Cortex of kidney (tissue), 1 donor: ENCODE measurements around the gene ST6GALNAC4.
"Not testable (repeated sequence)": the region's sequence is repeated elsewhere in the genome, so short reads cannot be mapped to it uniquely, and the experiment has no call there.

ENCODE experiments used
- DNase-seq: peaks from one replicate; lab custom pipeline; 2025; lab: John Stamatoyannopoulos, UW

ST6GALNAC4 gene

GRCh38 chr9:127870153-127870491, 46.7 kb downstream of the ST6GALNAC4 start:
- not testable (repeated sequence) for DNase-seq

DNA sequence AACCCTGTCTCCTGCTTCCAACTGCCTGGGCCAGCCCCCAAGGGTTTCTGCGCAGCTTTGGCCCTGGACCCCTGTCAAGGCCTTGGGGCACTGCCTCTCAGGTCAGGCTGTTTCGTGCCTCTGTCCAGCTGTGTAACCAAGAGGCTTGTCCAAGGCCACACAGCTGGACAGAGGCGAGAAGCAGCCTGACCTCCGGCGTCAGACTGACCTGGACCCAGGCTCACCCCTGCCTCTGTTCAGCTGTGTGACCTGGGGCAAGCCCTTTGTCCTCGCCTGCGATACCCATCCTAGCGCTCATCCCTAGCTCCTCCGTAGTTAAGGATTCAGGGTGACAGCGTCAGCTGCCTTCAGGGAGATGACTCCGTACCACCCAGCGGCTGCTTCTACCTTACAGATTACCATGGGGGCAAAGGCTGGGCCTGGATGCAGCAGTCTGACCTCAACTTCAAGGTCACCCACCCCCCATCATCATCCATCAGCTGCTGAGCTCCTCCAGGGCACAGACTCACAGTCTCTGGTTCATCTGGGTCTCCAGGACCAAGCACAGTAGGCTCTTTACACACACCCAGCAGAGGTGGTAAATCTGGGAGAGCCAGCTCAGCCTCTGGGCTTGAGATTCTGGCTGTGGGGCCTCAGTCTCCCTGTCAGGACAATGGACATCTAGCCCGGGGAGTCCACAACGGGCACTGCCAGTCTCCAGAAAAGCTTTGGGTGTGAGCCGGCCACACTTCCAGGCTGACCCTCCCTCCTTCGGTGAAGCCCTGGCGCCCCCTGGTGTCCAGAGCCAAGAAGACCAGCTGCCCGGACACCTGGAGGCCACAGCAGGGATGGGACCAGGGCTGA, 47.3 kb downstream of the ST6GALNAC4 start:
- DNase-seq: no peak

- DNase-seq: no peak
Observed at GRCh38 chr9:127868278-127868902, 48.5 kb downstream of the ST6GALNAC4 start.

DNA sequence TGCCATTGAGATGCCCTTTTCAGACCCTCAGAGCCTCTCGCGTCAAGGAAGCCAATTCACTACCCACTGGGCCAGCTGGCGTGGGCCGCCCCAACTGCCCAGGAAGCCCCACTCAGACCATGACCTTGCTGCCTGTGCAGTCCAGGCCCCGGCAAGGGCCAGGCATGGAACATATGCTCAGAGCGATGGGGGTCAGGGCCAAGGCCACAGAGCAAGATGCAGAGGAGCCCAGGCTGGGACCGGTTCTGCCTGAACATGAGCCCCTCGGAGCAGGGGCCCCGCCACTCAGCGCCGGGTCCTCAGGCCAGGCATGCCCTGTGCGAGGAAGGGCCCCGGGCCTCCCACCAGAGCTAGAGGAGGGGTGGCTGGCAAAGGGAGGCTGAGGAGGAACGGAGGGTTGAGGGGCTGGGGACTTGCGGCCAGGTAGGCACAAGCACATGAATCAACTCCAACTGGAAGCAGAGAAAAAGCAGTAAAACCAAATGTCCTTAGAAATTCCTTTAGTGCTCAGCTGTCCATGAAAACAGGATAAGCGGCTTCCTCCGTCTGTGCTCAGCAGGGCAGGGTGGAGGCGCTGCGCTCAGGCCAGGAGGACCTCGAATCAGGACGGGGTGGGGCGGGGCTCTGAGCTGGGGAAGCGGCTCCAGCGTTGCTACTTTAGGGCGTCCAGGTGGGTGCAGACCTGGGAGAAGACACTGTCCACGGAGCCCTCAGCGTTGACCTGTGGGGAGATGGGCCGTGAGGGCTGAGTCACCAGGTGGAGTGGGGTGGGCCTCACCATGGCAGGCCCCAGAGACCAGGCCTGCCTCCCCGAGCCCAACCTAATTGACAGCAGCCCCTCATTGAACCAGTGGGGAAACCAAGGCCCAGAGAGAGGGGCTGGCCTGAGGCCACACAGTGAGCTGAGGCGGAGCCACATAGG, 49.2 kb downstream of the ST6GALNAC4 start:
- no peak for DNase-seq

- DNase-seq: no peak
Observed at GRCh38 chr9:127866535-127866934, 50.3 kb downstream of the ST6GALNAC4 start.

- DNase-seq: no peak
Observed at GRCh38 chr9:127865645-127866464, 51.0 kb downstream of the ST6GALNAC4 start.

GRCh38 chr9:127863191-127863621, 53.6 kb downstream of the ST6GALNAC4 start:
- no peak for DNase-seq

GRCh38 chr9:127862075-127863011, 54.5 kb downstream of the ST6GALNAC4 start:
- DNase-seq: no peak

- DNase-seq: no peak
Observed at GRCh38 chr9:127860779-127861178, 56.1 kb downstream of the ST6GALNAC4 start.

- DNase-seq: no peak
Observed at GRCh38 chr9:127860260-127860659, 56.6 kb downstream of the ST6GALNAC4 start.

GRCh38 chr9:127858041-127858512, 58.8 kb downstream of the ST6GALNAC4 start:
- DNase-seq: no peak
